Lower leg skin (tissue), 3 donors: ENCODE data around the gene CD52.

Source experiments
- CTCF ChIP-seq, 3 donors: fragments of 450-650 bp; IDR thresholded peaks; one replicate each; pipeline ENCODE4 v1.5.1; 2016; ENCODE audit warnings: antibody characterized with exemption in 3 of 3, mild to moderate bottlenecking in 3 of 3, moderate library complexity in 2 of 3
- POLR2A ChIP-seq, 2 donors: fragments of 450-650 bp; IDR thresholded peaks; one replicate each; pipeline ENCODE4 v1.6.1; 2016 to 2017; ENCODE audit warnings: antibody characterized with exemption in 2 of 2, mild to moderate bottlenecking in 1 of 2, moderate library complexity in 1 of 2

DNA sequence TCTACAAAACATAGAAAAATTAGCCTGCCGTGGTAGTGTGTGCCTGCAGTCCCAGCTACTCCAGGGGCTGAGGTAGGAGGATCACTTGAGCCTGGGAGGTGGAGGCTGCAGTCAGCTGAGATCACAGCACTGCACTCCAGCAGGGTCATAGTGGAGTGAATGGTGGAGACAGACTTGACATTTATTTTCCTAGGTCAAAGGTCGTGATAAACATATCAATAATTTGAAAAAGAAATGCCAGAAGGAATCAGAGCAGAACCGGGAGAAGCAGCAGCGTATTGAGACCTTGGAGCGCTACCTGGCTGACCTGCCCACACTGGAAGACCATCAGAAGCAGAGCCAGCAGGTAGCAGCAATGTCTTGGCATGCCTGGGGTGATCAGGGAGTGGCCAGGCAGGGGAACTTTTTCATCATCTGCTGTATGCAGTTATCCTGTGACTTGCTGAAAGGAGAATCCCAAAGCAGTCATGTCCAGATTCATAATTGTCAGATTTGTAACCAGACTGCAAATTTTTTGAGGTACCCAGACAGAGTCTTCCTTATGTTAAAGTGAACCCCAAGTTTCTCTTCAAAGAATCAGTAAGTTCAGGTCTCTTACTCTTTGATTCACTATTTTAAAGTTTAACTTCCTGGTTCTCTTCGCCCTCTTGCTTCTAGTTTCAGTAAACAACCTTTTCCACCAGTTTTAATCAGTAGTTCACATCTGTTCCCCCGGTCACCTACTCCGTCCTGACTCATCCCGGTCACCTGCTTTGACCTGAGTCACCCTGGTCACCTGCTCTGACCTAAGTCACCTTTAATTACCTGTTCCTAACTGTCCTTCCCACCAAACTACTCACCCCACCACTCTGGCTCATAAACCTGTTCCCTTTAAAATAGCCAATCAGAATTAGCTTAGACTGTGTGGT lies 49.2 kb upstream of the CD52 start:
- TF ChIP-seq CTCF (IDR thresholded peaks at IDR 0.05) (no peak), POLR2A (IDR thresholded peaks at IDR 0.05) (no peak)
